CD4-positive, alpha-beta T cell treated with Interleukin-17A for 1 hour (primary cell): Measurements from ENCODE around the gene SLC35B2.
"Not testable (repeated sequence)": the region's sequence is repeated elsewhere in the genome, so short reads cannot be mapped to it uniquely, and the experiment has no call there.

Experiments
- DNase-seq: peaks from one replicate; pipeline ENCODE4 v3.0.0-alpha.2; 2020

Gene SLC35B2

DNA sequence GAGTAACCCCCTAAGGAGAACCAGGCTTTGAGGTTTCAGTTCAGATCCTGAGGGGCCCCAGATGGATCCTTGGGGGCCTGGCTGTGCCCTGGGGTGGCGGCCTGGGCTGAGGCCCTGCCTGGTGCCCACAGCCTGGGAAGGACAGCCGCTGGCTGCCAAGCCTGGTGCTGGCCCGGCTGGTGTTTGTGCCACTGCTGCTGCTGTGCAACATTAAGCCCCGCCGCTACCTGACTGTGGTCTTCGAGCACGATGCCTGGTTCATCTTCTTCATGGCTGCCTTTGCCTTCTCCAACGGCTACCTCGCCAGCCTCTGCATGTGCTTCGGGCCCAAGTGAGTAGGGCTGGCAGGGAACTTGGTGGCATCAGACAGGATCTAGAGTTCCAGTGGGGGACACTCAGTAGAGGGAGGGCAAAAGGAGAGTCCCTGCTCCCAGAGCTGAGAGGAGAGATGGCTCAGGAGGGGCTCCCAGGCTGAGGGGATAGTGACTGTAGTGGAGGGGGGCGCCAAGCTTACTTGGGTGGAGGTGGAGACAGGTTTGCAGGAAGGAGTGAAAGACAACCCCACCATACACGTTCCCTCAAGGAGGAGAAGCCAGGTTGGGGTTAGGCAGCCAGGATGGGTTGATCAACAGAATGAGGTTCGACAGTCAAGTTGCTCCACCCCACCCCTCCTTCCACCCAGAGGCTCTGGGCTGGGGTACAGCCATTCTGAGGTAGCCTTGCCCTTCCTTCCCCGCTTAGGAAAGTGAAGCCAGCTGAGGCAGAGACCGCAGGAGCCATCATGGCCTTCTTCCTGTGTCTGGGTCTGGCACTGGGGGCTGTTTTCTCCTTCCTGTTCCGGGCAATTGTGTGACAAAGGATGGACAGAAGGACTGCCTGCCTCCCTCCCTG is 24.4 kb downstream of the SLC35B2 start:
- DNase-seq: no peak

- DNase-seq: not testable (repeated sequence)
These were observed 25.9 kb downstream of the SLC35B2 start for GRCh38 chr6:44231426-44231825.

DNA sequence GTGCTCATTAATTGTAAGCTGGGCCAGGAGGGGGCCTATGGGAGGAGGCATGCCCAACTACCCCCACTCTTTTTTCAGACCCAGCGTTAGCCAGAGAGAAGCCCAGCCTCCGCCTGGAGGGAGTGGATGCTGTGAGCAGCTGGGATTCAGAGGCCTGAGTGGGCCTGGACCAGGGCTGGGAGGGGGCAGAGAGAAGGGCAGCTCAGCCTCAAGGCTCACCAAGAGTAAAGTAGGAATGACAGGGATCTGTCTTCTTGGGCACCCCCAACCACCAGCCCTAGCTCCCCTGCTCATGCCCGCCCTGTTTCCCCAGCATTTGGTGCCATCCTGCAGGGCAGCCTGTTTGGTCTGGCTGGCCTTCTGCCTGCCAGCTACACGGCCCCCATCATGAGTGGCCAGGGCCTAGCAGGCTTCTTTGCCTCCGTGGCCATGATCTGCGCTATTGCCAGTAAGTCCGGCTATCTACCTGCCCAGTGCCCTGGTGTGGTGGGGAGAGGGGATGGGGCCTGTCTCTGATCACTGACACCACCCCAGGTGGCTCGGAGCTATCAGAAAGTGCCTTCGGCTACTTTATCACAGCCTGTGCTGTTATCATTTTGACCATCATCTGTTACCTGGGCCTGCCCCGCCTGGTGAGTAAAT is 27.2 kb downstream of the SLC35B2 start:
- no peak for DNase-seq

DNA sequence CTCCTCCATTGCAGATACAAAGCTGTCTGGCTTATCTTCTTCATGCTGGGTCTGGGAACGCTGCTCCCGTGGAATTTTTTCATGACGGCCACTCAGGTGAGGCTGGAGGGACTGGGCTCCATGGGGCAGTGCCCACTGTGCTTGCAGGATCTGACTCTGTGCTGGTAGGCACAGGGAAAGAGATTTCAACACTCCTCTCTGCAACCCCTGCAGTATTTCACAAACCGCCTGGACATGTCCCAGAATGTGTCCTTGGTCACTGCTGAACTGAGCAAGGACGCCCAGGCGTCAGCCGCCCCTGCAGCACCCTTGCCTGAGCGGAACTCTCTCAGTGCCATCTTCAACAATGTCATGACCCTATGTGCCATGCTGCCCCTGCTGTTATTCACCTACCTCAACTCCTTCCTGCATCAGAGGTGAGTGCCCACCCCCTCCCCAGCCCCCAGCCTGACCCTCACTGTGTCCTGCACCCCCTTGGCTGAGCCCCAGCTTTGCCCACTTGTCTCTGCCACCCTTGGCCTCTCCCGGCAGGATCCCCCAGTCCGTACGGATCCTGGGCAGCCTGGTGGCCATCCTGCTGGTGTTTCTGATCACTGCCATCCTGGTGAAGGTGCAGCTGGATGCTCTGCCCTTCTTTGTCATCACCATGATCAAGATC is 27.8 kb downstream of the SLC35B2 start:
- DNase-seq: no peak

GRCh38 chr6:44228836-44229235 is 28.5 kb downstream of the SLC35B2 start:
- DNase-seq: no peak

DNA sequence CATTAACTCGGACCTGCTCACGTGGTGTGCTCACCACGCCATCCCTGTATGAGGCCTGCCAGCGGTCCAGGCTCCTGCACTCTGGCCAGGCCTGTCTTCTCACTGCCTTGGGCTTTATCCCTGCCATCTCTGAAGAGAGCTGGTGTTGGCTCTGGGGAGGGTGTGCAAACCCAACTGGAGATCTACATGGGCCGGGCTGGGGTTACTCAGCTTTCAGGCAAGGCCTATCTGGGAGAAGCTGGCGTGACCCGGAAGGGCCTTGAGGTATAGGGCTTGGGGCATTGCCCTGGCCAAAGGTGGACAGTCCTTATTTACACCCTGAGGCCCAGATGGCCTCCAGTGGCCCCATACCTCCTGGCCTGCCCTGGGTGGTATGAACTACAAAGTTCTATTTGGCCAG is 28.9 kb downstream of the SLC35B2 start:
- DNase-seq: no peak

GRCh38 chr6:44228031-44228430 is 29.3 kb downstream of the SLC35B2 start:
- no peak for DNase-seq

- DNase-seq: no peak
These were observed 30.1 kb downstream of the SLC35B2 start for GRCh38 chr6:44227148-44227793.

GRCh38 chr6:44226368-44227147 is 30.8 kb downstream of the SLC35B2 start:
- DNase-seq: no peak

GRCh38 chr6:44225579-44226325 is 31.6 kb downstream of the SLC35B2 start:
- no peak for DNase-seq

GRCh38 chr6:44224965-44225305 is 32.4 kb downstream of the SLC35B2 start:
- no peak for DNase-seq

DNA sequence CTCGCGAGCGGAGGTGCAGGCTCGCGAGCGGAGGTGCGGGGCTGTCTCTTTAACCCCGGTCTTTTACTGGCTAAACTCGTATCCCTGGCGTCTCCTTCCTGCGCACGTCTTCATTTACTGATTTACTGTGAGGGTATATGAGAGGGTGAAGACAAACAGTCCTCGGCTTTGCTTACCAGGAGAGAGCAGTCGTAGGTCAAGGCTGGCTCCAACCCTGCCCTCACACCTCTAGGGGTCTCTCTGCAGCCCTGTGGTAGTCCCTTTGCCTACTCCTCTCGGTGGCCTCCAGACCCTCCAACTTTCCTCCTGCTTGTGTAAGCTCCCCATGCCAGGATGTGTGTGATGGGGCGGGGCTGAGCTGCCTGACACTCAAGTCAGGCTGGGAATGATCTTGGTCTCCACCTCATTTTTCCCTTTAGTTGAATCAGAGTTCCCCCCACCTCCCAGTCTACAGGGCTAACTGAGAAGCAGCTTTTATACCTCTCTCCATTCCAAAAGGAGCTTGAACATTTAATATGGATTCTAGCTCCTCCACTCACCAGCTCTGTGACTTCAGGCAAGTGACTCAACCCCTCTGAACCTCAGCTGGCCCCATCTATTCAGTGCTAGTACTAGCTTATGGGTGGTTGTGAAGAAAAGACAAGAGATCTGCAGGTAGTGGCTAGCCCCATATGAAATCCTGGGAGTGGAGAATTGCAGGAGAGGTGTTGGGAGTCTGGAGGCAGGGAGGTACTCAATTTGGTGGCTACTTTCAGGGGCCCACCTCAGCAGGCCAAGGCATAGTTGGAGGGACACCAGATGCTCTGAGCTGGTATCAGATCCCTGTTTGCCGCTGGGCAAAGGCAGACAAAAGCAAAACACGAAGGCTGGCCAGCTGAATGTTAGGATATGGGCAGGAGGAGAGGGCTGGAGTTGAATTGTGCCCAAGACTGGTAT is 33.0 kb downstream of the SLC35B2 start:
- no peak for DNase-seq

GRCh38 chr6:44223319-44224028 is 33.9 kb downstream of the SLC35B2 start, which contains the start of gene SLC29A1:
TSS of gene SLC29A1 (plus strand) at chr6:44223595. CDS start at chr6:44227314, 3,719 bp downstream.
- peak; percentile 87 for DNase-seq

- no peak for DNase-seq
These were observed 34.6 kb downstream of the SLC35B2 start for GRCh38 chr6:44222486-44223318.

GRCh38 chr6:44221961-44222335 is 35.4 kb downstream of the SLC35B2 start:
- no peak for DNase-seq

DNA sequence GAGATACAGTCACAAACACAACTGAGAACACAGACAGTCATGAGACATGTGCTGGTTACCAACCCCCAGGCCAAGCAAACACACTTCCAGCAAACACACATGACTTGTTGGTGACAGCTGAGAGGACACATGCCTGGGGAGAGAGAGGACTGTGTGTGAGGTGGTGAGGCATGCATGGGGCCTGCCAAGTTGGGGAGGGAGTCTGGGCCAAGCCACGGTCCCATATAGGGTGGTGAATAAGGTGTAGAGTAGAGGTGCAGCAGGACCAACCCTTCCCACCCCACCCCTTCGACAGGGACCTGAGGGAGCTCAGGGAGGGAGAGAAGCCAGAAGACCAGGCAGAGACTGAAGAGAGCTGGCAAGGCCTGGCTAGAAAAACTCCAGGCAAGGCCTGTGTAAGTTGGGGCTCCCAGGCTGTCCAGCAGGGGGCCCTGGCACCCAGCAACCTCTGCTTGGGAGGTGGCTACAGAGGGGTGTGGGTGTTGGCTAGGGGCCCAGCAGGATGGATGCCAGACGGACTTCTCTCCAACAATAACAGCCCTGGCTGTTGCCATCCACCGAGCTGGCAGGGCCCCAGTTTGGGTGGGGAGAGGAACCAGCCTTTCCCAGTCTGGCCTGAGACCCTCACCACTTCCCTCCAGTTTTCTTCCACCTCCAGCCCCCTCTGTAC is 35.9 kb downstream of the SLC35B2 start:
- peak; percentile 81 for DNase-seq

- DNase-seq: no peak
These were observed 36.4 kb downstream of the SLC35B2 start for GRCh38 chr6:44220913-44221290.
